AG04449 (cell line): ENCODE measurements around the gene CYP20A1.
"Not testable (repeated sequence)": the region's sequence is repeated elsewhere in the genome, so short reads cannot be mapped to it uniquely, and the experiment has no call there.

ENCODE experiments used
- CTCF ChIA-PET: fragments of 350-600 bp; formaldehyde crosslinking; extraction: SDS; loops from one replicate; lab custom pipeline; 2021; ENCODE audit warnings: antibody characterized with exemption; lab: Yijun Ruan, JAX
- POLR2A ChIA-PET: fragments of 400-600, 350-600 bp; formaldehyde crosslinking; extraction: SDS; loops from one replicate; lab custom pipeline; 2020; ENCODE audit warnings: antibody characterized with exemption, inconsistent platforms; lab: Yijun Ruan, JAX
- DNase-seq: peaks from one replicate; pipeline ENCODE4 v3.0.0-alpha.2; 2010; ENCODE audit warnings: low read depth, low spot score
- H3K4me3 ChIP-seq: 2 replicates; pipeline ENCODE4 v1.5.1; 2011; ENCODE audit warnings: low read depth, mild to moderate bottlenecking, control low read depth, low read length
- CTCF ChIP-seq: IDR thresholded peaks from one replicate; pipeline ENCODE4 v1.5.1; 2011; ENCODE audit warnings: mild to moderate bottlenecking, moderate library complexity, low read length, control low read depth, inconsistent platforms; ENCODE audit not compliant: insufficient read depth; ENCODE audit errors: missing control alignments

CYP20A1 gene

GRCh38 chr2:203338322-203338721, 99.5 kb downstream of the CYP20A1 start:
- no peak overlapping the region for H3K4me3 ChIP-seq
- POLR2A ChIA-PET = no interaction called here
- CTCF ChIA-PET = interaction anchor here (2.2 to 2.4 kb wide), 2 partner anchors 10 to 115 kb away, joined by 7 to 8 read pairs; partner anchors contain the start of gene ABI2

GRCh38 chr2:203340791-203341487, 102.1 kb downstream of the CYP20A1 start:
- ChIA-PET POLR2A (no interaction called here), CTCF (no interaction called here)
- no peak overlapping the region for H3K4me3 ChIP-seq
- TF ChIP-seq CTCF = no peak
- peak; percentile 41 for DNase-seq

More at GRCh38 chr2:203338322-203338721, 99.5 kb downstream of the CYP20A1 start:
- DNase-seq = no peak
- TF ChIP-seq CTCF = no peak

- CTCF ChIA-PET = no interaction called here
- POLR2A ChIA-PET = interaction anchor here (0.7 kb wide), 1 partner anchor 48 kb away, joined by 3 read pairs; no protein-coding TSS in a partner anchor
- TF ChIP-seq CTCF = no peak
- DNase-seq = no peak
- H3K4me3 ChIP-seq = no peak overlapping the region
These were observed 103.0 kb downstream of the CYP20A1 start for GRCh38 chr2:203341741-203342310.

GRCh38 chr2:203342374-203342773, 103.6 kb downstream of the CYP20A1 start:
- CTCF ChIA-PET, POLR2A ChIA-PET, DNase-seq: not testable (repeated sequence)

GRCh38 chr2:203344667-203345066, 105.8 kb downstream of the CYP20A1 start:
- no peak for TF ChIP-seq CTCF
- ChIA-PET POLR2A (interaction anchor here (0.6 kb wide), 1 partner anchor 9 kb away, joined by 3 read pairs; no protein-coding TSS in a partner anchor), CTCF (interaction anchor here (0.6 to 1.0 kb wide), 3 partner anchors 33 to 109 kb away, joined by 3 read pairs; no protein-coding TSS in a partner anchor)
- H3K4me3 ChIP-seq = no peak overlapping the region
- no peak for DNase-seq

More at GRCh38 chr2:203342374-203342773, 103.6 kb downstream of the CYP20A1 start:
- H3K4me3 ChIP-seq = not testable (repeated sequence)

GRCh38 chr2:203346612-203347011, 107.8 kb downstream of the CYP20A1 start:
- CTCF ChIA-PET = interaction anchor here (1.6 kb wide), 1 partner anchor 469 kb away, joined by 4 read pairs; no protein-coding TSS in a partner anchor
- POLR2A ChIA-PET = no interaction called here
- no peak for DNase-seq
- no peak for TF ChIP-seq CTCF
- H3K4me3 ChIP-seq = no peak overlapping the region
